Loucy (cell line): ENCODE measurements around the gene SPTLC3.

ENCODE experiments used
- H2AFZ ChIP-seq: fragments of 200-600 bp; sonication (generic); 2 replicates; pipeline ENCODE4 v1.6.0; 2016; ENCODE audit warnings: antibody characterized with exemption, mild to moderate bottlenecking, low read length, moderate library complexity
- H3F3A ChIP-seq: fragments of 200-600 bp; 2 replicates; pipeline ENCODE4 v1.6.0; 2016; ENCODE audit warnings: antibody characterized with exemption, low read depth, mild to moderate bottlenecking
- H3K27me3 ChIP-seq: fragments of 200-600 bp; sonication (generic); 2 replicates; pipeline ENCODE4 v1.6.1; 2014; ENCODE audit warnings: low read length, mild to moderate bottlenecking; ENCODE audit not compliant: insufficient read depth, poor library complexity, severe bottlenecking
- H3K36me3 ChIP-seq: fragments of 200-600 bp; sonication (generic); 2 replicates; pipeline ENCODE4 v1.6.1; 2016; ENCODE audit warnings: low read length; ENCODE audit not compliant: insufficient read depth
- H3K4me1 ChIP-seq: fragments of 200-600 bp; sonication (generic); 2 replicates; pipeline ENCODE4 v1.5.1; 2014; ENCODE audit warnings: low read length, mild to moderate bottlenecking; ENCODE audit not compliant: insufficient read depth, poor library complexity, severe bottlenecking
- H3K4me2 ChIP-seq: fragments of 200-600 bp; sonication (generic); 2 replicates; pipeline ENCODE4 v1.6.0; 2014; ENCODE audit warnings: antibody characterized with exemption, low read length, low read depth, mild to moderate bottlenecking; ENCODE audit not compliant: poor library complexity, severe bottlenecking
- H3K4me3 ChIP-seq: fragments of 200-600 bp; sonication (generic); 2 replicates; pipeline ENCODE4 v1.5.1; 2014; ENCODE audit warnings: low read length, mild to moderate bottlenecking, mixed read lengths; ENCODE audit not compliant: poor library complexity, severe bottlenecking
- H3K79me2 ChIP-seq: fragments of 200-600 bp; sonication (generic); 2 replicates; pipeline ENCODE4 v1.6.1; 2014; ENCODE audit warnings: low read length; ENCODE audit not compliant: insufficient read depth
- H3K9ac ChIP-seq: fragments of 200-600 bp; sonication (generic); 2 replicates; pipeline ENCODE4 v1.6.0; 2014; ENCODE audit warnings: mild to moderate bottlenecking, low read depth, low read length, moderate library complexity; ENCODE audit not compliant: poor library complexity, severe bottlenecking
- H3K9me2 ChIP-seq: fragments of 200-600 bp; sonication (generic); replicated peaks from 2 replicates; pipeline ENCODE4 v1.6.1; 2016; ENCODE audit warnings: low read depth, low read length, mixed read lengths
- H3K9me3 ChIP-seq: fragments of 200-600 bp; sonication (generic); 2 replicates; pipeline ENCODE4 v1.6.1; 2014; ENCODE audit warnings: mild to moderate bottlenecking, antibody characterized with exemption, low read length, low read depth; ENCODE audit not compliant: insufficient read depth
- H4K20me1 ChIP-seq: fragments of 200-600 bp; sonication (generic); 2 replicates; pipeline ENCODE4 v1.6.0; 2014; ENCODE audit warnings: antibody characterized with exemption, low read length, mild to moderate bottlenecking; ENCODE audit not compliant: insufficient read depth, poor library complexity, severe bottlenecking
- EZH2phosphoT487 ChIP-seq: fragments of 200-600 bp; IDR thresholded peaks from 2 replicates; pipeline ENCODE4 v1.6.1; 2018; ENCODE audit warnings: antibody characterized with exemption, mild to moderate bottlenecking, moderate library complexity, borderline replicate concordance
- TF ChIP-seq, protein P1 (sequence below): fragments of 200-600 bp; sonication (generic); conservative IDR thresholded peaks from 2 replicates; pipeline ENCODE4 v1.5.1; 2014; ENCODE audit warnings: mild to moderate bottlenecking, antibody characterized with exemption, low read length

The SPTLC3 gene

DNA sequence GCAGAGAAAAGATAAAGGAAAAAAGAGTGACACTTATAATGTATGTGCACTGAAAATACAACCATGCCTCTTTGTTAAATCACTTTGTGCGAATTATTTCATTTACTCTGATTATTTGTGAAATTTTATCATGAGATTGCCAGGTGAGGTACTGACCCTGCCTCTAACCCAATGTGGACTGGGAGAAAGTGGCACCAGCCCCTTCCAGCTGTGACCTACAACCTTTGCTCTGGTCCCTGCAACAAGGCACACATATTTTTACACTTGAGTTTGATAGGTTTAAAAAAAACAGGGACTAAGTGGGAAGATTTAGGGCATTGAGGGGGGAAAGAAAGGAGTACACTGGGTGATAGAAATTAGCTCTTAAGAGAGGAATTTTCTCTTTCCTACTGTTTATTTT, 132.0 kb downstream of the SPTLC3 start:
- no peaks in the 10 kb centered on the region for H4K20me1 ChIP-seq
- H2AFZ ChIP-seq, result no peak overlapping the region
- no peaks in the 10 kb centered on the region for H3K36me3 ChIP-seq
- no peaks in the 10 kb centered on the region for H3K79me2 ChIP-seq
- H3F3A ChIP-seq, result no peaks in the 10 kb centered on the region
- no peaks in the 10 kb centered on the region for H3K9me3 ChIP-seq
- H3K9me2 ChIP-seq, result no peaks in the 10 kb centered on the region
- TF ChIP-seq, protein P1, sequence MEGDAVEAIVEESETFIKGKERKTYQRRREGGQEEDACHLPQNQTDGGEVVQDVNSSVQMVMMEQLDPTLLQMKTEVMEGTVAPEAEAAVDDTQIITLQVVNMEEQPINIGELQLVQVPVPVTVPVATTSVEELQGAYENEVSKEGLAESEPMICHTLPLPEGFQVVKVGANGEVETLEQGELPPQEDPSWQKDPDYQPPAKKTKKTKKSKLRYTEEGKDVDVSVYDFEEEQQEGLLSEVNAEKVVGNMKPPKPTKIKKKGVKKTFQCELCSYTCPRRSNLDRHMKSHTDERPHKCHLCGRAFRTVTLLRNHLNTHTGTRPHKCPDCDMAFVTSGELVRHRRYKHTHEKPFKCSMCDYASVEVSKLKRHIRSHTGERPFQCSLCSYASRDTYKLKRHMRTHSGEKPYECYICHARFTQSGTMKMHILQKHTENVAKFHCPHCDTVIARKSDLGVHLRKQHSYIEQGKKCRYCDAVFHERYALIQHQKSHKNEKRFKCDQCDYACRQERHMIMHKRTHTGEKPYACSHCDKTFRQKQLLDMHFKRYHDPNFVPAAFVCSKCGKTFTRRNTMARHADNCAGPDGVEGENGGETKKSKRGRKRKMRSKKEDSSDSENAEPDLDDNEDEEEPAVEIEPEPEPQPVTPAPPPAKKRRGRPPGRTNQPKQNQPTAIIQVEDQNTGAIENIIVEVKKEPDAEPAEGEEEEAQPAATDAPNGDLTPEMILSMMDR, result no peak
- no peak for TF ChIP-seq EZH2phosphoT487
- H3K27me3 ChIP-seq, result no peaks in the 10 kb centered on the region
- no peak overlapping the region for H3K9ac ChIP-seq
- no peak overlapping the region for H3K4me2 ChIP-seq
- H3K4me3 ChIP-seq, result no peak overlapping the region
- H3K4me1 ChIP-seq, result no peaks in the 10 kb centered on the region

DNA sequence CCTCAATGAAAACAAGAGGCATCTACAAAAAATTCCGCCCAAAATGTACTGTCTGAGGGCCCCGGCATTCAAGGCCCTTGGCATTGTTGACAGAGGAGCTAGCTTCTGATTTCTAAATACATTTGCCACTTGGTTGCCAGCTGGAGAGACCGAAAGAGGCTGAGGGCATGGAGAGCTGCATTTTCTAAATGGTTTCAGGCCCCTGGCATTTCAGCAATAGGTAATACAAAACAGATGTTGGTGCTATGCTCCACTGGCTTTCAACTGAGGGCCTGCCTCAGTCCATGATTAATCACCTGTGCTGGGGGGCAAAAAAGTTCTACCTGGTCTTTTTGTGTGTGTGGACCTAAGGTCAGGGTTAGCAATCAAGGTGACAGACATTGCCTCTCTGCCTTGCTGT, 132.8 kb downstream of the SPTLC3 start:
- no peaks in the 10 kb centered on the region for H3K9me2 ChIP-seq
- H4K20me1 ChIP-seq, result no peaks in the 10 kb centered on the region
- no peak overlapping the region for H2AFZ ChIP-seq
- no peak overlapping the region for H3K9ac ChIP-seq
- no peak overlapping the region for H3K4me2 ChIP-seq
- no peak overlapping the region for H3K4me3 ChIP-seq
- no peaks in the 10 kb centered on the region for H3K79me2 ChIP-seq
- no peaks in the 10 kb centered on the region for H3K27me3 ChIP-seq
- TF ChIP-seq EZH2phosphoT487, result no peak
- TF ChIP-seq, protein P1, result no peak
- H3F3A ChIP-seq, result no peaks in the 10 kb centered on the region
- no peaks in the 10 kb centered on the region for H3K4me1 ChIP-seq
- H3K9me3 ChIP-seq, result no peaks in the 10 kb centered on the region
- no peaks in the 10 kb centered on the region for H3K36me3 ChIP-seq

DNA sequence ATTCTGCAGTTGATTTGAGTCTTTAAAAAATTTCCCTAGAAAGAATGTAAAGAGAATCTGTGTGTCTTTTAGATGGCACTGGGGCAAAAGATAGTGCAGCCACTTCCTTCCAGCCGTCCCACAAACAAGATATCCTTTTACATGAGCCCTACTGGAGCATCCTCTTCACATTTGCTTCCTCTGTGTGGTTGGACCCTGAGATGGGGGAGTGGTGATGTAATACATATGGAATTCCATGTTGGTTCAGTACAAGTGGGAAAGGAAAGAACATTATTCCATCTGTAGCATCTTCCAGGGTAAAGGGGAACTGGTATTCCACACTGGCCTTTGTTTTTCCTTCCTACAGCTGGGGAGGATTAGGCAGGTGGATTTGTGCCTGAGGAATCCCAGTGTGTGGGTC, 133.4 kb downstream of the SPTLC3 start:
- no peak overlapping the region for H3K4me2 ChIP-seq
- no peaks in the 10 kb centered on the region for H3K36me3 ChIP-seq
- no peak overlapping the region for H3K4me3 ChIP-seq
- H3K27me3 ChIP-seq, result no peaks in the 10 kb centered on the region
- no peaks in the 10 kb centered on the region for H3K9me2 ChIP-seq
- no peaks in the 10 kb centered on the region for H3K9me3 ChIP-seq
- TF ChIP-seq, protein P1, result no peak
- no peak for TF ChIP-seq EZH2phosphoT487
- no peak overlapping the region for H3K9ac ChIP-seq
- H4K20me1 ChIP-seq, result no peaks in the 10 kb centered on the region
- no peaks in the 10 kb centered on the region for H3K4me1 ChIP-seq
- H2AFZ ChIP-seq, result no peak overlapping the region
- H3F3A ChIP-seq, result no peaks in the 10 kb centered on the region
- no peaks in the 10 kb centered on the region for H3K79me2 ChIP-seq
